Urinary bladder (tissue), 4 donors: ENCODE data around the gene VIT. TPM values are rescaled to one million over a fixed set of nuclear protein-coding genes. Genes with fewer than 3 reads are reported as not detected.

ENCODE experiments used
- DNase-seq: peaks from one replicate; pipeline ENCODE4 v3.0.0-alpha.2; 2015; ENCODE audit errors: extremely low spot score
- H3K27ac ChIP-seq: one replicate; pipeline ENCODE4 v1.5.1; 2013; ENCODE audit warnings: low read depth, mild to moderate bottlenecking, moderate library complexity
- H3K36me3 ChIP-seq: one replicate; pipeline ENCODE4 v1.6.1; 2013; ENCODE audit warnings: mild to moderate bottlenecking, moderate library complexity; ENCODE audit not compliant: insufficient read depth
- H3K4me1 ChIP-seq: one replicate; pipeline ENCODE4 v1.6.1; 2013; ENCODE audit warnings: mild to moderate bottlenecking, moderate library complexity; ENCODE audit not compliant: insufficient read depth
- H3K4me3 ChIP-seq: one replicate; pipeline ENCODE4 v1.5.1; 2013; ENCODE audit warnings: low read depth, low read length
- WGBS: extraction: QIAGEN DNeasy Blood & Tissue Kit; methylation state at CpG from one replicate; pipeline ENCODE4 v1.1.7; 2013; 5-methylcytosine and 5-hydroxymethylcytosine counted together
- polyA plus RNA-seq: library from polyadenylated mRNA; stranded (reverse); fragments of 200-250 nt; gene quantifications from one replicate; pipeline ENCODE4 v1.2.3, GENCODE V29; 2013
- total RNA-seq: library from RNA; depleted of rRNA; stranded (reverse); fragments of >200 nt; gene quantifications from one replicate; pipeline ENCODE4 v1.2.3, GENCODE V29; 2014
- donor health status: healthy with polysubstance abuse.
- donor health status: healthy.

VIT gene
- total and polyA plus RNA-seq, 2 donors = 10.0 to 47.4 TPM

DNA sequence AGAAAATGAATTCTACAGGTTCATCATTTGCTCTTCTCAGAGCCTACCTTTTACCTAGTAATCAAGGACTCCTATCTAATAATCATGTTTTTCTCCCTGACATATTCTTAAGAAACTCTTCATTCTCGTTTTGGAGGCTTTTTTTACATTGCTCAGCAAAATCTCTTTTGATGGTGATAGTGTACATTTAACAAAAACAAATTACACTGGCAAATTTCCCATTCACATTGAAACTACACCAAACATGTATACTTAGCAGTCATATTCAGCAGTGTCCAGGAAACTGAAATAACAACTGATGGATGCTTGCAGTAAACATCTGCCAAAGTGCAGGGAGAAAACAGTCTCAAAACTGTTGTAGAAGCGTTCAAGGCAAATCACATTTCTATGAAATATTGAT, 4.4 kb upstream of the VIT start:
- WGBS = 42% methylated on average over 2 of the region's 2 CpGs
- no peak overlapping the region for H3K27ac ChIP-seq
- no peak overlapping the region for H3K4me3 ChIP-seq
- H3K36me3 ChIP-seq = no peaks in the 10 kb centered on the region
- no peak for DNase-seq
- H3K4me1 ChIP-seq = no peaks in the 10 kb centered on the region

DNA sequence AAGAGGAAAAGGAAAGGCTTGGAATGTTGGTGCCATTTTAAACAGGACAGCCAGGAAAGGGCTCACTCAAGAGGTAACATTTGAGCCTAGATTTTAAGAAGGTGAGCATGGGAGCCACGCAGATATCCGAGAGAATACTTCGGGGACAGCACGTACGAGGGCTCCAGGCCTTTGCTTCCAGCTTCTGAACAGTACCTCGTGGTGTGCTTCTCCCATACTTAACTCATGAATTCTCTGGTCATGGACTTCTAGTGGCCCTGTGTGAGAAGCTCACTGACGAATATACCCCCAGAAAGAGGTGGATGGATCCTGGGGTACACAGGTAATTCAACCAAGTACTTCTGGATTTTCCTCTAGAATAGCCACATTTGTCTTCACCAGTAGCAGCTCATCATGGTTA, 2.7 kb upstream of the VIT start:
- no peaks in the 10 kb centered on the region for H3K36me3 ChIP-seq
- no peak for DNase-seq
- 94% methylated on average over 7 of the region's 7 CpGs for WGBS
- no peak overlapping the region for H3K4me3 ChIP-seq
- no peaks in the 10 kb centered on the region for H3K4me1 ChIP-seq
- H3K27ac ChIP-seq = no peak overlapping the region

DNA sequence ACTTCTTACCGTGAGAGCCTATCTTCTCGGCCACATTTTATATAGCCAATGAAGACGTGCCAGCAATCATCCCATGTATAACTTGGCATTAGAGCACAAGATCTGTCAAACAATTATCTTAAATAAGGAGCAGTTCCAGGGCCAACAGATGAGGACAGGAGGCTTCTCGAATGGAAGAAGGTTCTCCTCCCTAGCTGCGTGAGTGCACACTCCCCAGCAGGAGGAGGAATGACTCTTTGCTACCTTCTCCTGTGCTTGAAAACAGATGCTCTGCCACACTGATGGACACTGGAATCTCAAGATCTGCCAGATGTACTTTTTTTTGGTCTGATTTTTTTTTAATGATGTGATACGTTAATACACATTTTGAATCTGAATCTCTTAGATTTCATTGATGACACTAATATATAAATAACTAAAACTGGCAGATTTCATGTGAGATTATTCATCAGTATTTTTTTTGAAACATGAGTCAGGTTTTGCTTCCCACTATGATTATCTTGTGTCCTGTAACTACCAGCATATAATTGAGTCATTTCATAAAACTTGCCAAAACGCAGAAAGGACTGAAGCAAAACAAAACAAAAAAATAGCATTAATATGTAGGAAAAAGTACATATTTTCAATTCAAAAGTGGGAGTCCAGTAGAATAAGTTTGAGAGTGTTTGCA, 626 bp upstream of the VIT start:
- H3K4me1 ChIP-seq = no peaks in the 10 kb centered on the region
- H3K36me3 ChIP-seq = no peaks in the 10 kb centered on the region
- WGBS = 46% methylated on average over 7 of the region's 7 CpGs
- no peak for DNase-seq
- H3K27ac ChIP-seq = no peak overlapping the region
- no peak overlapping the region for H3K4me3 ChIP-seq

DNA sequence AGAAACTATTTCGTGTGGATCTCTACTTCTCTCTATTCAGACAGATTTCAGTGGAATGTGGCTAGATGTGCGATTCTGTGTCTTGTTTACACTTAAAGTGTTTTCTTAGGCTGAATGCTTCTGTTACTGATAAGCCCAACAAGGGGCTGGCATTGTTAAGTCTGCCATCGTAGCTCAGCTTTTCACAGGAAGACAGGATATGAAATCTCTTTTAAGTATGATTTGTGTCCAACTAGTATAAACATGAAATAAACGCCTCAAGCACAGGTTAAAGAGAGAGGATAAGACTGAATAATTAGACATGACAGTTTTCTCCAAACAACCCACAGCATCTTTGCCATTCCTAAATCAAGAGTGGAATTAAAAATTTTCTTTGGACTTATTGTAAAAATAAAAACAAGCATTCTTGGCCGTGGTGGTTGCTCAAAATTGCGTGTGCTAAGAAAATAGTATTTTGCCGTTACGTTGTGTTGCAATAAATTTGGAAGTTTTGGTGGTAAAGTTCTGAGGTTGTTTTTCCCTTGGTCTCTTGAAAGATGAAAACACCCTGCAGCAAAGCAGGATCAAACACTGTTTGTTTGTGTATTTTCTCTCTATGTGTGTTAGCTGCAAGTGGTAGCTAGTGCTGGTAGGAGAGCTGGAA, 1.0 kb downstream of the VIT start:
- DNase-seq = no peak
- Histone ChIP-seq H3K4me1 (no peaks in the 10 kb centered on the region), H3K4me3 (no peak overlapping the region), H3K27ac (no peak overlapping the region), H3K36me3 (no peaks in the 10 kb centered on the region)
- WGBS = 31% methylated on average over 8 of the region's 8 CpGs

DNA sequence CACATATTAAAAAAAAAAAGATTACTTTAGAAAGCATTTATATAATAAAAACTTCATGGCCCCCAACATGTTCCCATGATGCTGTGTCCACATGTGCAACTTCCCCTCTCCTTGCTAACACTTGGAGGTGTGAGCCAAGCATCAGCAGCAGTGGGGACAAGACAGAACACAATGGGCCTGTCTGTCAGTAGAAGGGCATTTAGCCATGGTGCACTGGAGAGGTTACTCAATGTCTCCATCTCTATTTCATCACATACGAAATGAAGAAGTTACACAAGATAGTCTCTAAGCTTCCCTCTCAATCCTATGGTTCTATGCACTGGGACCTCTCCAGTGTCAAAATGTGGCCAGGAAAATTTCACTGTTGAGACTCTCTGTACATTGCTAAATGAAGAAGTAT, 2.5 kb downstream of the VIT start:
- no peaks in the 10 kb centered on the region for H3K4me1 ChIP-seq

DNA sequence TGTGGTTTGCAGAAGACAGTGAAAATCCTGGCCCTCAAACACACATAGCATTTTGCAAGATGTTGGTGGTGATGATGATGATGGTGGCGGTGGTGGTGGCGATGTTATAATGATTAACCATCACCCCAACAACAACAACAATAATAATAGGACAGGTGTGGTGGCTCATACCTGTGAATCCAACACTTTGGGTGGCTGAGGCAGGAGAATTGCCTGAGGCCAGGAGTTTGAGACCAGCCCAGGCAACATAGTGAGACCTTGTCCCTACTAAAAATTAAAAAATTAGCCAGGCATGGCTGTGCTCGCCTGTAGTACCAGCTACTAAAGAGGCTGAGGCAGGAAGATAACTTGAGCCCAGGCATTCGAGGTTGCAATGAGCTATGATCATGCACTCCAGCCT, 3.8 kb downstream of the VIT start:
- 94% methylated on average over 4 of the region's 4 CpGs for WGBS
- Histone ChIP-seq H3K4me1 (no peaks in the 10 kb centered on the region), H3K36me3 (no peaks in the 10 kb centered on the region), H3K27ac (no peak overlapping the region), H3K4me3 (no peak overlapping the region)
- no peak for DNase-seq

More for the DNA sequence above, 2.5 kb downstream of the VIT start:
- H3K36me3 ChIP-seq = no peaks in the 10 kb centered on the region
- H3K4me3 ChIP-seq = no peak overlapping the region
- DNase-seq = no peak
- WGBS = 88% methylated on average over 1 of the region's 1 CpG
- H3K27ac ChIP-seq = no peak overlapping the region

DNA sequence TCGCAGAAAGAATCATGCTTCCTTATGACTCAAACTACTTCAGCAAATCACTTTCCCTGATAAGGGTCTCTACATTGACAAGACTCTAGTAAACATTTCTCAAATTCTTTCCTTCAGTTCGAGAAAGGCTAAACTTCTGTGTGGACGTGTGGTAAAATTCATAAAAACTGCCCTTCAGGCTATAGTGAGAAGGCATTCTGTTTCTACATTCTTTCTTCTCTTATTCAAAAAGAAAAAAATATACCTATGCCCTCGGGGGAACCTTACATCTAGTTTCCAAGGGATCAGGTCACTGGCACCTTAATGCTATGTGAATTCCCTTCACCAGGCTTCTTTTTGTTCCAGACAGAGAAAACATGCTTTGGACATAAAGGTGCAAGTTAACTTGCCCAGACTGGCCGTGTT, 4.9 kb downstream of the VIT start:
- peak; percentile 49 for DNase-seq
- Histone ChIP-seq H3K4me1 (no peaks in the 10 kb centered on the region), H3K36me3 (no peaks in the 10 kb centered on the region), H3K4me3 (no peak overlapping the region), H3K27ac (no peak overlapping the region)
- 42% methylated on average over 5 of the region's 5 CpGs for WGBS

DNA sequence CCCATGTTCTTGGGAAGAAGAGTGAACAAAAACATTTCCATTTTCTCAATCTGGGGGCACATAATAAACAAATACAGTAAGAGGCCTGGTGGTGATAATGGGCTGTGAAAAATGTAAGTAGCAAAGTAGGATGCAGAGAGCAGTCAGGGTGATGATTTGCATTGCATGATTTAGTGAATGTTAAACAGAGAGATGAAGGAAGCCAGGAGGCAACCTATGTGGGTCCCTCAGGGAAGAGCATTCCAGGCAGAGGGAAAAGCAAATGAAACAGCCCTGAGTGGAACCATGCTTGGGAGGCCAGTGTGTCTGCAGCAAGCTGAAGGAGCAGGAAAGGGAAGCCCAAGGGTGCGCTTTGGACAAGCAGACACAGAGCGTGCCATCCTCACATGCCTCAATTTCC, 5.4 kb downstream of the VIT start:
- no peak overlapping the region for H3K27ac ChIP-seq
- no peaks in the 10 kb centered on the region for H3K4me1 ChIP-seq
- no peak overlapping the region for H3K4me3 ChIP-seq
- DNase-seq = no peak
- WGBS = 47% methylated on average over 2 of the region's 2 CpGs
- no peaks in the 10 kb centered on the region for H3K36me3 ChIP-seq

DNA sequence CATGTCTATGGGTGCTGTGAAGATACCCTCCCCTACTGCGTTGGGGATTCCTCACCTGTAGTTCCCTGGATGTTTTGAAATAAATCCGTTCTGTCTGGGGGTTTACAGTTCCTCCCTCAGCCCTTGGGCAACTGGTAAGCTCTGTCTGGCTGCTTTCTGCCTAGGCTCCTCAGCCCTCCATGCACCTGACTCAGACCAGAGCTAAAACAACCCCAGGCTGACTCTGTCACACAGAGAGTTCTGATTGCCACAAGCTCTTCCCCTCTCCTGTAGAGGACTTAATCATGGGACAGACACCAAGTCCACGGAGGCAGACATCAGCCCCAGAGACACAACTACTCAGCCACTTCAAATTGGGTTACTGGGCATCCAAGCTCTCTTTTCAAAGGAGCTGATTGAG, 6.3 kb downstream of the VIT start:
- no peak overlapping the region for H3K27ac ChIP-seq
- no peaks in the 10 kb centered on the region for H3K4me1 ChIP-seq
- 87% methylated on average over 3 of the region's 3 CpGs for WGBS
- no peaks in the 10 kb centered on the region for H3K36me3 ChIP-seq
- DNase-seq = no peak
- H3K4me3 ChIP-seq = no peak overlapping the region

DNA sequence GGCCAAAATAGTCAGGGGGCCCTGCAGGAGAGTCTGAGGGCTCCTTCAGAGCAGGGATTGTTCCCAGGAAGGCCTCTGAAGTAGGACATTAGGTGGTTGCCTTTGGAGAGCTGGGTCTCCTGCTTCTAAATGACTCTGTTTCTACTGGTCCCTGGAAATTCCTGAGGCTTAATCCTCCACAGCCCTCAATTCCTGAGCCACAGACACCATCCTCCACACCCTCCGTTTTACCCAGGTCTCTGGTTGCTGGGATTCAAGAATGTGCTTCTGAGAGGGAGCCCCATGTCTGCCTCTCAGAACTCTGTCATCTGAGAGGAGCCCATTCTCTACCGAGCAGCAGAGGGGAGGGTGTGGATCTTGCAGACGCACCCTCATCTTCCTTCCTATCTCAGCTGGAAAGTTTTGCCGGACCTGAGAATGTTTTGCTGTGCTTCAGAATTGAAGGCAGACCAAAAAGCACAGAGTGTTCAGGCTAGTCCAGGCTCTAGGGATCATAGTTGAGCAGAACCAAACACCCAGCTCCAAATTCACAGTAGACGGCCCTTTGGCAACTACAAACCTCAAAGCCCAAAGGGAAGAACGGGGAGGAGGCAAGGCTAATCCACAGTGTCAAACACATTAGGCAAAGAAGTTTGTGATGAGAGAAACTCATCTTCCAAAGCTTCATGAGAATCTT, 8.1 kb downstream of the VIT start:
- 78% methylated on average over 6 of the region's 6 CpGs for WGBS
- Histone ChIP-seq H3K4me1 (no peaks in the 10 kb centered on the region), H3K27ac (no peak overlapping the region), H3K4me3 (no peak overlapping the region), H3K36me3 (no peaks in the 10 kb centered on the region)
- no peak for DNase-seq

DNA sequence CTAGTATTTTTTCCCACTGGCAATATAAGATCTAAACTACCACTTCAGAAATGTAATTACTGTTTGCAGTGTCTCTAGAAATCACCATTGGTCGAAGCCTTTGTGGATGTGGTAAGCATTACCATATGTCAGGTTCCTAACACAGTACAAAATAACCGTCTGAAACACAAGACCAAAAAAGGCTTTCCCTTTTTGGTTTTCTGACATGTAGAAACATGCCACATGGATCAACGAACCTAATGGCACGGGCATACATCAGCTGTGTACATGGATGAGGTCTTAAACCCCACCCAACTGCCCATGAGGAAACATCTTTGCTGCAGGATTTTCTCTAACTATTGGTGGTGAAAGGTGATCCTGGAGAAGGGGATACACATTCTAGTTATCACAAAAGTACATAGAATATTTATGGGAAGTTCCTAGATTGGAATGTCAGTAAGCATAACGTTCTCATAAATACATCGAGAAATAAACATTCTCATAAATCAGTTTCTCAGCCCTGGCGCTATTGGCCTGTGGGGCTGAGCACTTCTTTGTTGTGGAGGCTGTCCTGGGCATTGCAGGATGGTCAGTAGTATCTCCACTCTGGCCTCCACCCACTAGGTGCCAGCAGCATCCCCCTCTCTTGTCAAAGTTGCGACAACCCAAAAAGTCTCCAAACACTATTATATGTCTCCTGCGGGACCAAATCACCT, 9.0 kb downstream of the VIT start:
- DNase-seq = peak; percentile 28

DNA sequence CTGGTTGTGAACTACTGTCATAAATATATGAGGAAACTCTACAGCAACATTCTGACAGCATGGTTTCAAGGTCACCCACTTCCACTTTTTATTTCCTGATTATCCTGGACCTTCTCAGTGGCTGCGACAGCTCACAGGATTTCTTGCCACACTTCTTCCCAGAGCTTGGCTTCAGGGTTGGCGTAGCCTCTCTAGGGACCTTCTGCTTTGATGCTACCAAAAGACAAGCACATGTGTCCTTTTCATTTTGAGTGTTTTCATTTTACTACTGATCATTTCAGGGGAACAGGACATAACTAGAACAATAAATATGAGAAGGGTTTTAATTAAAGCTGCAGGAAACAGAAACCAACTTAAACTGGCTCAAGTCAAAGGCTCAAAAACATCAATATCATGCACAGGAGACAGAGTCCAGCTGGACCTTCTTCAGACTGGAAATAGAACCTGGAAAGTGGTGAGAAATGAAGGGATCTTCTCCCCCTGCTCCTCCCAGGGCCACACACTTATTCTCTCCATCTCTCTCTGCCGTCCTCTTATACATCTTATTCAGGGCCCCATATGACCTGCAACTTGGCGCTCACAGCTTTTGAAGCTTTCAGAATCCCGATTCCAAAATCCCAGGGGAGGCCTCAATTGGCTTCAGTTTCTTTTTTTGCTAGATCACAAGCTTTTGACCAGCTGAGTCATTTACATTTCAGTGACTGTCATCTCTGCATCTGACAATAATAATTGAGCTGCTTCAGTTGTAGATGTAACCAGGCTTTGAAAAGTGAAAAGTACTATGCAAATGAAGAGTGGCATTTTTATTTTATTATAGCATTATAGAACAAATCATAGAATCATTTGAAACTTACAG, 9.7 kb downstream of the VIT start:
- WGBS = 69% methylated on average over 5 of the region's 5 CpGs
- H3K4me3 ChIP-seq = no peak overlapping the region
- no peak for DNase-seq
- no peaks in the 10 kb centered on the region for H3K4me1 ChIP-seq
- no peaks in the 10 kb centered on the region for H3K36me3 ChIP-seq
- H3K27ac ChIP-seq = no peak overlapping the region

More for the DNA sequence above, 9.0 kb downstream of the VIT start:
- WGBS = 69% methylated on average over 9 of the region's 9 CpGs
- no peak overlapping the region for H3K4me3 ChIP-seq
- no peaks in the 10 kb centered on the region for H3K4me1 ChIP-seq
- H3K36me3 ChIP-seq = no peaks in the 10 kb centered on the region
- no peak overlapping the region for H3K27ac ChIP-seq

DNA sequence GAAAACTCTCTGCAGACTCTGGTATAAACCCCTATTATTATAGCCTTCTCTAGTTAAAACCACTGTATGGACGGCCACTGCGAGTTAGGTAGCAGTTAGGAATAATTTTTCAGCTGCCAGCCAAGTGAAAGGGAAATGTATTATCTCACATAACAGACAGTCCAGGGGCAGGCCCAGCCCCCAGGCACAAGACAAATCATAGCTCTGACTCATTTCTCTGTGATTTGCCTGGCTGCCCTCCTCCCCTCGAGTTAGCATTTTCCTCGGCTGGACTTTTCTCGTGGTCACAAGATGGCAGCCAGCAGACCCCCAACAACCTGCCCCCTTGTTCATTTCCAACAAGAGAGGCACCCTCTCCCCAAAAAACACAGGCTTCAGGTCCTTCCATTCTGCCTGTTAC, 10.5 kb downstream of the VIT start:
- H3K27ac ChIP-seq = no peak overlapping the region
- no peaks in the 10 kb centered on the region for H3K36me3 ChIP-seq
- H3K4me3 ChIP-seq = no peak overlapping the region
- no peak for DNase-seq
- WGBS = 87% methylated on average over 5 of the region's 5 CpGs
- H3K4me1 ChIP-seq = no peaks in the 10 kb centered on the region
